Kidney (tissue), 14 donors: ENCODE measurements around the gene KRTAP5-3. TPM values are rescaled to one million over a fixed set of nuclear protein-coding genes. Genes with fewer than 3 reads are reported as not detected.

Source experiments
- DNase-seq, 5 donors: peaks; one replicate each; pipeline ENCODE4 v3.0.0-alpha.2; 2013 to 2020
- FAIRE-seq: peaks from 2 replicates; lab custom pipeline; 2012; peaks lifted over from hg19 to GRCh38; lab: Jason Lieb, UNC
- H3K27ac ChIP-seq, 2 donors: one replicate each; pipeline ENCODE4 v1.7.0; 2013; ENCODE audit warnings: low read depth in 2 of 2, low read length in 2 of 2, inconsistent platforms in 1 of 2
- H3K27me3 ChIP-seq: one replicate; pipeline ENCODE4 v1.7.1; 2013; ENCODE audit warnings: low read length, inconsistent platforms; ENCODE audit not compliant: control insufficient read depth, insufficient read depth
- H3K36me3 ChIP-seq, 3 donors: one replicate each; pipeline versions ENCODE4 v1.7.0 to v1.7.1; 2013; ENCODE audit warnings: low read length in 3 of 3, control low read depth in 1 of 3, inconsistent platforms in 1 of 3; ENCODE audit not compliant: insufficient read depth in 3 of 3, control insufficient read depth in 2 of 3
- H3K4me1 ChIP-seq, 3 donors: one replicate each; pipeline versions ENCODE4 v1.7.0 to v1.7.1; 2013; ENCODE audit warnings: low read length in 3 of 3, inconsistent platforms in 1 of 3, low read depth in 1 of 3; ENCODE audit not compliant: control insufficient read depth in 2 of 3, insufficient read depth in 2 of 3
- H3K4me3 ChIP-seq, 3 donors: one replicate each; pipeline versions ENCODE4 v1.7.0 to v1.8.1; 2013; ENCODE audit warnings: low read length in 3 of 3, control low read depth in 1 of 3, inconsistent platforms in 1 of 3
- H3K9ac ChIP-seq, 3 donors: one replicate each; pipeline versions ENCODE4 v1.7.0 to v1.7.1; 2013; ENCODE audit warnings: low read length in 3 of 3, control low read depth in 1 of 3, inconsistent platforms in 1 of 3
- H3K9me3 ChIP-seq, 3 donors: one replicate each; pipeline versions ENCODE4 v1.7.0 to v1.7.1; 2013; ENCODE audit warnings: low read length in 3 of 3, control low read depth in 1 of 3, inconsistent platforms in 1 of 3; ENCODE audit not compliant: control insufficient read depth in 2 of 3, insufficient read depth in 1 of 3
- intact Hi-C: fragments of 100-400 bp; cut with DNase I; formaldehyde crosslinking; loops from one replicate; pipeline ENCODE4 v1.11.1; 2022
- polyA plus RNA-seq: library from polyadenylated mRNA; stranded (reverse); fragments of 350-450 nt; fragmentation: Illumina TruSeq; extraction: RNeasy Lipid Tissue Mini Kit (QIAGEN cat#74804); gene quantifications from one replicate; pipeline ENCODE4 v1.2.3, GENCODE V29; 2014; ENCODE audit warnings: low read depth, low replicate concordance; ENCODE audit not compliant: insufficient read depth
- total RNA-seq: library from RNA; stranded (reverse); fragmentation: NEBNext Ultra II Directional; extraction: Animal tissue kit (Norgen Biotek cat#: 25700); gene quantifications from one replicate; pipeline ENCODE4 v1.2.1, GENCODE V29; 2021
- TF ChIP-seq, protein P1 (sequence below): IDR thresholded peaks from 3 replicates; pipeline ENCODE4 v1.5.1; 2012; ENCODE audit warnings: mild to moderate bottlenecking, moderate library complexity, borderline replicate concordance; ENCODE audit not compliant: insufficient read depth; ENCODE audit errors: extremely low read depth
- donor health status: control.
- donor health status: control.
- donor health status: control.
- donor health status: control.
- donor health status: control.
- donor health status: DM: yes; HTN: yes; CAD: no.
- donor health status: Normal renal cell carcinoma (clear cell type).

Gene KRTAP5-3
- total and polyA plus RNA-seq, 2 donors from 2014 or later: not detected

DNA sequence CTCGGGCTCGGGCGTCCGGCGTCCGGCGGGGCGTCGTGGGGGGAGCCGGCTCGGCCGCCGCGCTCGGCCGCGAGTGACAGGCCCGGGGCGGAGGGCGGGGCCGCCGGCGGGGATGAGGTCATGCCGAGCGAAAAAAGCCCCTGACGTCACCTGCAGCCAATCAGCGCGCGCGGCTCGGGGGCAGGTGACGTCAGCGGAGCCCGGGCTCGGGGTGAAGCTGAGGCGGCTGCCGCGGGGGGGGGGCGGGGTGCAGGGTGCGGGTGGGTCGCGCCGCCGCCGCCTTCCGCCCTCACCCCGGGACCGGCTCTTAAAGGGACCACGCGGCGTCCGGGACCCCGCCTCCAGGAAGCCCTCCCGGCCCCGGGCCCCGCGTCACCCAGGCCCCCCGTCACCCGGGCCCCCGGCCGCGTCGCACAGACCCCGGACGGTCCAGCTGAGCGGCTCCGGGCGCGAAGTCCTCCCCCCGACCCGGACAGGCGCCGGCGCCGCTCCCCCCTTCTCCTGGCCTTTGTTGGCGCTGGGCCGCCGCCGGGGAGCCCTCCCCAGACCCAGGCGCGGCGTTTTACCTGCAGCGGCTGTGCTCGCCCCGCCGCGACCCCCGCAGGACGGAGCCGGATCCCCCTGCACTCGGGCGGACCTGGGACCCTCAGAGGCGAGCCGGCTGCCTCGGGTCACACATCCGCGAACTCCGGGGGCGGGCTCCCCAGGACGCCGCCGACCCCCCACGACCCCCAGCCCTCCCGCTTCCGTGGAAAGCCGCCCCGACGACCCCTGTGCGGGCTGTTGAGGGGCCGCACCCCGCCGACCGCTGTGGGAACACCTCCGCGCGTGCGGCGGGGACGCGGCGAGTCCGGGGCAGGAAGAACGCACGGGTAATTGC, 35.8 kb downstream of the KRTAP5-3 start, which contains the start of gene DUSP8:
DUSP8 (minus strand) TSS at position 75 of the 880 bp plus-strand sequence. CDS start 6,445 bp downstream, outside the sequence.
- peak; percentile 81 to 96 (median 92) for DNase-seq
- FAIRE-seq: no peak
- H3K9ac ChIP-seq: peak within 1 kb of the TSS in 2 of 3 donors; percentile 69 to 73
- TF ChIP-seq, protein P1, sequence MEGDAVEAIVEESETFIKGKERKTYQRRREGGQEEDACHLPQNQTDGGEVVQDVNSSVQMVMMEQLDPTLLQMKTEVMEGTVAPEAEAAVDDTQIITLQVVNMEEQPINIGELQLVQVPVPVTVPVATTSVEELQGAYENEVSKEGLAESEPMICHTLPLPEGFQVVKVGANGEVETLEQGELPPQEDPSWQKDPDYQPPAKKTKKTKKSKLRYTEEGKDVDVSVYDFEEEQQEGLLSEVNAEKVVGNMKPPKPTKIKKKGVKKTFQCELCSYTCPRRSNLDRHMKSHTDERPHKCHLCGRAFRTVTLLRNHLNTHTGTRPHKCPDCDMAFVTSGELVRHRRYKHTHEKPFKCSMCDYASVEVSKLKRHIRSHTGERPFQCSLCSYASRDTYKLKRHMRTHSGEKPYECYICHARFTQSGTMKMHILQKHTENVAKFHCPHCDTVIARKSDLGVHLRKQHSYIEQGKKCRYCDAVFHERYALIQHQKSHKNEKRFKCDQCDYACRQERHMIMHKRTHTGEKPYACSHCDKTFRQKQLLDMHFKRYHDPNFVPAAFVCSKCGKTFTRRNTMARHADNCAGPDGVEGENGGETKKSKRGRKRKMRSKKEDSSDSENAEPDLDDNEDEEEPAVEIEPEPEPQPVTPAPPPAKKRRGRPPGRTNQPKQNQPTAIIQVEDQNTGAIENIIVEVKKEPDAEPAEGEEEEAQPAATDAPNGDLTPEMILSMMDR: no peak
- intact Hi-C loops: no loop called here
- peak within 1 kb of the TSS in 1 of 3 donors; percentile 53 for H3K4me3 ChIP-seq
- H3K27me3 ChIP-seq: no peaks in the 10 kb centered on the region
- H3K27ac ChIP-seq: peak within 1 kb of the TSS in 1 of 2 donors; percentile 57
- H3K9me3 ChIP-seq: no peaks in the 10 kb centered on the region
- no peaks in the 10 kb centered on the region for H3K36me3 ChIP-seq
- peaks cover 0 to 19% (median 0%) of the 10 kb centered on the region in 3 donors for H3K4me1 ChIP-seq

DNA sequence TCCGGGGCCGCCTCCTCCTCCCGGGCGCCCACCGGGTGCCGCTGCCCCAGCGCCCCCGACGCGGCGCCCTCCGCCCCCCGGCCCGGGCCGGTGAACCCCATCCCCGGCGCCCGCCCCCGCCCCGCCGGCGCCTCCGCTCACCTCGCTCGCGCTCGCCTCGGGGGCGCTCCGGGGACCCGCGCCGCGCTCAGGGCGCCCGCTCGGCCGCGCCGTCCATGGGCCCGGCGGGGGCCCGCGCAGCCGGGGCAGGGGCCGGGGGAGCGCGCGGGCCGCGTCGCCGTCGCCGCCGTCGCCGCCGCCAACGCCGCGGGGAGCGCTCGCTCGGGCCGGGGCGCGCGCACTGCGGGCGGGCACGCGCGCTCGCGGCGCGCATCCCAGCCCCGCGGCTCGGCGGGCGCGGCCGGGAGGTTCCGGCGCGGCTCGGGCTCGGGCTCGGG, 36.5 kb downstream of the KRTAP5-3 start:
- Histone ChIP-seq H3K36me3 (no peaks in the 10 kb centered on the region), H3K27ac (no peak overlapping the region), H3K27me3 (no peaks in the 10 kb centered on the region), H3K9ac (no peak overlapping the region), H3K4me1 (peaks cover 0 to 19% (median 0%) of the 10 kb centered on the region in 3 donors), H3K4me3 (peak overlapping the region in 1 of 3 donors; percentile 53), H3K9me3 (no peaks in the 10 kb centered on the region)
- TF ChIP-seq, protein P1: no peak
- intact Hi-C loops: no loop called here
- FAIRE-seq (no peak), DNase-seq (no peak)

DNA sequence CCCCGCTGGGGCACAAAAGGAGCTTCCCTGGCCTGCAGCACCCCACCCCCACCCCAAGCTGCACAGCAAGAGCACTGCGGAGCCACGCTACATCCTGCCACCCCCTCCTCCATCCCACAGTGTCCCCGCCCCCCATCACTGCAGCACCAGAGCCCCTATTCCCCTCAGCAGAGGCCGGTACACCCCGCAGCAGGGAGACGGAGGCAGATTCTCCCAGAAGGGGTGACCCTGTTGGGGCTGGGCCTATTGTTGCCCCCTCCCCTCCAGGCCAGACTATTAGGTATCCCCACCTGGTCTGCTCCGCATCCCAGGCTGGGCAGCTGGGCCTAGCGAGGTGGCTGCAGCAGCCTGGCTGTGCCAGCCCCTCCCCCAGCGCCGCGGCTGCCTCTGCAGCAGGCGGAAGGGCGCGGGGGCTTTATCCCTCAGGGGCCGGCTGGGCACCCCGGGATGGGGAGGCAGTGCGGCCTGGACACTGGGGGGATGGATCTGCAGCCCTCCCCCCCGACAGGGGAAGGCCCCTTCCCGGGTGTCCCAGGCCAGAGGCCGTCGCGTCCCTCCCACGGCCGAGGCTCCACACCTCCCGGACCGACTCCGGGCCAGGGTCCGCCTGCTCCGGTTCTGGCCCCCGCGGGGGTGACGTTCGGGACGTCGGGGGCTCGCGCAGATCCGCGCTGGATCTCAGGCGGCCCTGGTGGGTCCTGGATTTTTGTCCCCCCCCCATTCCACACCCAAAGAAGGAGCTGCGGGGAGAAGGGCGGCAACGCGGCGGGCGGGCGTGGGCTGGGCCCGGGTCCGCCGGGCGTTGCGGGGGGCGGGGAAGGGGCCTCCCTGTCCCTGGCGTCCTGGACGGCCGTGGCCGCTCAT, 37.1 kb downstream of the KRTAP5-3 start:
- no peaks in the 10 kb centered on the region for H3K27me3 ChIP-seq
- FAIRE-seq (no peak), DNase-seq (peak in 3 of 5 donors; percentile 67 to 83 (median 81))
- H3K9me3 ChIP-seq: no peaks in the 10 kb centered on the region
- TF ChIP-seq, protein P1: no peak
- no peaks in the 10 kb centered on the region for H3K36me3 ChIP-seq
- peaks cover 0 to 19% (median 0%) of the 10 kb centered on the region in 3 donors for H3K4me1 ChIP-seq
- H3K27ac ChIP-seq: peak overlapping the region in 1 of 2 donors; percentile 51
- intact Hi-C loops: no loop called here
- H3K4me3 ChIP-seq: peak overlapping the region in 1 of 3 donors; percentile 53
- peak overlapping the region in 2 of 3 donors; percentile 69 to 73 for H3K9ac ChIP-seq
